Caco-2 (cell line): Measurements from ENCODE around the gene EPB41L4A. TPM values are rescaled to one million over a fixed set of nuclear protein-coding genes. Genes with fewer than 3 reads are reported as not detected.
A peak's percentile ranks its signal among the peaks of the same experiment; 100 is the strongest.

ENCODE experiments used
- BruUV-seq: library from RNA; stranded (reverse); fragments of 400-500 nt; replicated peaks from 2 replicates; lab custom pipeline; 2021; lab: Mats Ljungman, UMichigan
- CTCF ChIA-PET: fragments of 300-600 bp; sonication (Branson Sonifier 250); formaldehyde crosslinking; loops from one replicate; lab custom pipeline; 2022; ENCODE audit warnings: antibody characterized with exemption; lab: Charles Lee
- POLR2A ChIA-PET: fragments of 300-600 bp; sonication (Branson Sonifier 250); formaldehyde crosslinking; loops from one replicate; lab custom pipeline; 2022; ENCODE audit warnings: antibody characterized with exemption; lab: Charles Lee
- DNase-seq, 2 experiments: peaks; one replicate each; pipeline versions ENCODE4 v3.0.0 to v3.0.0-alpha.2; 2020 to 2022
- H3K27me3 ChIP-seq: replicated peaks from 2 replicates; pipeline ENCODE4 v1.6.0; 2011; ENCODE audit warnings: low read length; ENCODE audit not compliant: control insufficient read depth, insufficient read depth
- H3K36me3 ChIP-seq: 2 replicates; pipeline ENCODE4 v1.5.1; 2011; ENCODE audit warnings: low read length; ENCODE audit not compliant: control insufficient read depth, insufficient read depth
- H3K4me1 ChIP-seq: fragments of 250-450 bp; sonication (Bioruptor Pico); 2 replicates; pipeline ENCODE4 v1.5.1; 2020; ENCODE audit warnings: mild to moderate bottlenecking
- H3K4me3 ChIP-seq: 2 replicates; pipeline ENCODE4 v1.5.1; 2011; ENCODE audit warnings: low read depth, mild to moderate bottlenecking, control low read depth, low read length
- H3K9me3 ChIP-seq: fragments of 250-450 bp; sonication (Bioruptor Pico); 2 replicates; pipeline ENCODE4 v1.5.1; 2020; ENCODE audit warnings: mild to moderate bottlenecking, moderate library complexity
- H3K27ac Mint-ChIP-seq: one replicate; pipeline ENCODE4 v1.8.0; 2022; ENCODE audit warnings: mixed read lengths; ENCODE audit not compliant: unreplicated experiment
- H3K27me3 Mint-ChIP-seq: one replicate; pipeline ENCODE4 v1.8.0; 2022; ENCODE audit warnings: mixed read lengths; ENCODE audit not compliant: insufficient read depth, unreplicated experiment
- H3K36me3 Mint-ChIP-seq: one replicate; pipeline ENCODE4 v1.8.0; 2022; ENCODE audit warnings: mild to moderate bottlenecking, mixed read lengths; ENCODE audit not compliant: insufficient read depth, unreplicated experiment
- H3K4me1 Mint-ChIP-seq: one replicate; pipeline ENCODE4 v1.8.0; 2022; ENCODE audit warnings: low read depth, mixed read lengths; ENCODE audit not compliant: unreplicated experiment
- H3K4me3 Mint-ChIP-seq: one replicate; pipeline ENCODE4 v1.8.0; 2022; ENCODE audit warnings: mild to moderate bottlenecking, moderate library complexity, mixed read lengths; ENCODE audit not compliant: unreplicated experiment
- H3K9me3 Mint-ChIP-seq: one replicate; pipeline ENCODE4 v1.8.0; 2022; ENCODE audit warnings: mixed read lengths; ENCODE audit not compliant: unreplicated experiment
- intact Hi-C: fragments of 100-400 bp; cut with micrococcal nuclease; formaldehyde crosslinking; loops from one replicate; pipeline ENCODE4 v1.10.0; 2022; ENCODE audit not compliant: unreplicated experiment
- total RNA-seq: library from RNA; stranded (reverse); gene quantifications from 2 replicates; pipeline ENCODE4 v1.2.3, GENCODE V29; 2022
- TF ChIP-seq, protein P1 (sequence below), 2 experiments: fragments of 200-600 bp in 1 of 2; IDR thresholded peaks; 1 replicate in 1 of 2; 2 replicates in 1 of 2; pipeline versions ENCODE4 v1.5.1 to v1.8.0; 2011 to 2022; ENCODE audit warnings: antibody characterized with exemption in 1 of 2, control low read depth in 1 of 2, inconsistent platforms in 1 of 2, low read depth in 1 of 2, low read length in 1 of 2, mild to moderate bottlenecking in 1 of 2, moderate library complexity in 1 of 2; ENCODE audit not compliant: insufficient read depth in 1 of 2, severe bottlenecking in 1 of 2, unreplicated experiment in 1 of 2

Gene EPB41L4A
- total RNA-seq, 1 experiment from 2014 or later, result 1.4 TPM

DNA sequence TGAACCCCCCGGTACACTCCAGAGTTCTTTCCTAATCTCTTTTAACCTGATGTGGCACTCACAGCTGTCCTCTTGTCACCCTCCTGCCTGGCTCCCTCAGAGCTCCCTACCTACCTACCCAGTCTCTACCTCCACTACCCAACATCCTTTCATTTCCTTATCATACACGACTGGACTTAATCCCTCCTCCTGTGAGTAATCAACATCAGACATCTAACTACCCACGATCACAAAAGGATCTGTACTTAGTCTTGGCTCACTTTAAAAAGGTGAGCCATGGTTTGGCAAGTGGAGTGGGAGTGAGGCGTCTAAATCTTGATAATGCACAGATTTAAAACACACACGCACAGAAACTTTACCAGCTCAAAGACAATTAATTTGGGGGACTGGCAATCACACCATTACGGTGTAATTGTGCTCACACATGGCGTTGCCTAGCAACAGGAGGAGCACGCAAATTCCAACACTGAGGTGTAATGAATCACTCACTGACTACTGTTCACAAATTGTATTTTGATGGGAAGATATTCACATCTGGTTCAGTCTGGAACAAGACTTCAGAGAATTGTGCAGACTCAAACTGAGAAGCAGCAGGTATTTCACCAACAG is 235.9 kb downstream of the EPB41L4A start:
- H3K4me1 ChIP-seq, result no peaks in the 10 kb centered on the region; the same call in 1 of the 2 replicates
- intact Hi-C loops, result no loop called here
- peaks cover 7% of the 10 kb centered on the region for H3K4me1 Mint-ChIP-seq
- DNase-seq, result no peak
- no peaks in the 10 kb centered on the region for H3K9me3 Mint-ChIP-seq
- peaks cover under 1% of the 10 kb centered on the region for H3K27me3 Mint-ChIP-seq
- no peak overlapping the region for H3K27ac Mint-ChIP-seq
- H3K36me3 ChIP-seq, result no peaks in the 10 kb centered on the region
- ChIA-PET CTCF (no interaction called here), POLR2A (no interaction called here)
- H3K36me3 Mint-ChIP-seq, result no peaks in the 10 kb centered on the region
- no TSS peak for BruUV-seq
- no peaks in the 10 kb centered on the region for H3K9me3 ChIP-seq
- H3K4me3 Mint-ChIP-seq, result no peak overlapping the region
- H3K4me3 ChIP-seq, result no peak overlapping the region
- H3K27me3 ChIP-seq, result no peaks in the 10 kb centered on the region
- TF ChIP-seq, protein P1, sequence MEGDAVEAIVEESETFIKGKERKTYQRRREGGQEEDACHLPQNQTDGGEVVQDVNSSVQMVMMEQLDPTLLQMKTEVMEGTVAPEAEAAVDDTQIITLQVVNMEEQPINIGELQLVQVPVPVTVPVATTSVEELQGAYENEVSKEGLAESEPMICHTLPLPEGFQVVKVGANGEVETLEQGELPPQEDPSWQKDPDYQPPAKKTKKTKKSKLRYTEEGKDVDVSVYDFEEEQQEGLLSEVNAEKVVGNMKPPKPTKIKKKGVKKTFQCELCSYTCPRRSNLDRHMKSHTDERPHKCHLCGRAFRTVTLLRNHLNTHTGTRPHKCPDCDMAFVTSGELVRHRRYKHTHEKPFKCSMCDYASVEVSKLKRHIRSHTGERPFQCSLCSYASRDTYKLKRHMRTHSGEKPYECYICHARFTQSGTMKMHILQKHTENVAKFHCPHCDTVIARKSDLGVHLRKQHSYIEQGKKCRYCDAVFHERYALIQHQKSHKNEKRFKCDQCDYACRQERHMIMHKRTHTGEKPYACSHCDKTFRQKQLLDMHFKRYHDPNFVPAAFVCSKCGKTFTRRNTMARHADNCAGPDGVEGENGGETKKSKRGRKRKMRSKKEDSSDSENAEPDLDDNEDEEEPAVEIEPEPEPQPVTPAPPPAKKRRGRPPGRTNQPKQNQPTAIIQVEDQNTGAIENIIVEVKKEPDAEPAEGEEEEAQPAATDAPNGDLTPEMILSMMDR (IDR thresholded peaks at IDR 0.05; ENCODE audit: insufficient read depth in 1 of 2, low read depth in 1 of 2, low read length in 1 of 2, severe bottlenecking in 1 of 2, unreplicated experiment in 1 of 2), result no peak

DNA sequence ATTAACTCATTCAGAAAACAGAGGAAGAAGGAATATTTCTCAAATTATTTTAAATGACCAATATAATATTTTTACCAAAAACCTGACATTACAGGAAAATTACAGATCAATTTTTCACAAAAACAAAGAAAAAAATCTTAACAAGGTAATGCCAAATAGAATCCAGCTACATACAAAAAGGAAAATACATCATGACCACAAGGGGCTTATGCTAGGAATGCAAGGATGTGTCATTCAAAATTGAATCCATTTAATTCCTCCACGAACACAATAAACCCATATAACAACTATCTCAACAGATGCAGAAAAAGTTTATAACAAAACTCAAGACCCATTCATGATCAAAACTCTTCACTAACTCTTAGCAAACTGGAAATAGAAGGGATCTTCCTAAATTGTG is 239.8 kb downstream of the EPB41L4A start:
- peaks cover 3% of the 10 kb centered on the region for H3K4me1 ChIP-seq
- Mint-ChIP-seq H3K36me3 (no peaks in the 10 kb centered on the region), H3K27me3 (no peaks in the 10 kb centered on the region), H3K9me3 (no peaks in the 10 kb centered on the region), H3K4me1 (peaks cover 7% of the 10 kb centered on the region), H3K27ac (no peak overlapping the region), H3K4me3 (no peak overlapping the region)
- DNase-seq, result no peak
- H3K4me3 ChIP-seq, result no peak overlapping the region
- TF ChIP-seq, protein P1 (IDR thresholded peaks at IDR 0.05; ENCODE audit: insufficient read depth in 1 of 2, low read depth in 1 of 2, low read length in 1 of 2, severe bottlenecking in 1 of 2, unreplicated experiment in 1 of 2), result no peak
- intact Hi-C loops, result no loop called here
- POLR2A ChIA-PET, result no interaction called here
- H3K9me3 ChIP-seq, result no peaks in the 10 kb centered on the region
- no TSS peak for BruUV-seq
- no peaks in the 10 kb centered on the region for H3K27me3 ChIP-seq
- CTCF ChIA-PET, result no interaction called here
- H3K36me3 ChIP-seq, result no peaks in the 10 kb centered on the region

DNA sequence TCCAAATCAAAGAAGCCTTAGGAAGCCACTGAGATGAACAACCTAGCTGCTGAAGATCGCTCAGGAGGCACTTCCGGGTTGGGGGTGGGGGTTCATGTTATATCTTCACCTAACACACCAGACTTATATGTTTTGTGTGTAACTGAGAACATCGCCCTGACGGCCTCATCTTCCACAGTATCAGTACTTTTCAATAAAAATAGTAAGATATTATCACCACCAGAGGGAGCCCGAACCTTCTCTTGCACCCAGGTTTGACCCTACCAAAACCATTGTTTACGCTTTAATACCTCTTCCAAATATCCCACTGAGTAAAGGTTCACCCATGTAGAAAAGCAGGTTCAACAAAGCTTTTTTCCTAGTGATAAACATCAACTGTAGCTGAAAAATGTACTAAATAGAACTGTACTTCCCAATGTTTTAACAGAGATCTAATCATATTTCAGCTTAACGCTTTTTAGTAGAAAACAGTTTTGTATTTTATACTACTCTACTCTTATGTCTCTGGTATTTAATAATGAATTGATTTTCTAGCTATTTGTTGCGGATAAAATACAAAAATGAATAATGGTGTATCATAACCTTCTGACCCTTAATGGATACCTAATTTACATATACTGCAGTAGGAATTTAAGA is 244.0 kb downstream of the EPB41L4A start:
- no peaks in the 10 kb centered on the region for H3K36me3 Mint-ChIP-seq
- Histone ChIP-seq H3K4me3 (no peak overlapping the region), H3K9me3 (no peaks in the 10 kb centered on the region), H3K4me1 (peaks cover 3% of the 10 kb centered on the region; the same call in 1 of the 2 replicates), H3K27me3 (no peaks in the 10 kb centered on the region), H3K36me3 (no peaks in the 10 kb centered on the region)
- TF ChIP-seq, protein P1 (IDR thresholded peaks at IDR 0.05; ENCODE audit: insufficient read depth in 1 of 2, low read depth in 1 of 2, low read length in 1 of 2, severe bottlenecking in 1 of 2, unreplicated experiment in 1 of 2), result peak; percentile 50 to 66
- ChIA-PET POLR2A (no interaction called here), CTCF (interaction anchor here (0.7 to 1.1 kb wide), 2 partner anchors 65 to 245 kb away, joined by 3 to 4 read pairs; no protein-coding TSS in a partner anchor)
- no peak overlapping the region for H3K27ac Mint-ChIP-seq
- BruUV-seq, result no TSS peak
- H3K4me1 Mint-ChIP-seq, result no peaks in the 10 kb centered on the region
- no peak overlapping the region for H3K4me3 Mint-ChIP-seq
- H3K27me3 Mint-ChIP-seq, result no peaks in the 10 kb centered on the region
- H3K9me3 Mint-ChIP-seq, result no peaks in the 10 kb centered on the region
- peak in 1 of 2 experiments; percentile 56 for DNase-seq
- intact Hi-C loops, result loop anchor here (1.0 to 2.0 kb wide), 4 partner anchors 65 to 354 kb away; no protein-coding TSS in a partner anchor
